Measurements from ENCODE around the gene ZNF782.
A peak's percentile ranks its signal among the peaks of the same experiment; 100 is the strongest.
"Not testable (repeated sequence)": the region's sequence is repeated elsewhere in the genome, so short reads cannot be mapped to it uniquely, and the experiment has no call there.

The ZNF782 gene

GRCh38 chr9:96853781-96854650 lies at the start of gene ZNF782:
Gene ZNF782 (minus strand): TSS chr9:96854514. CDS start chr9:96851961, 2,553 bp downstream.
- DNase-seq, result peak; percentile 84 to 94

DNA sequence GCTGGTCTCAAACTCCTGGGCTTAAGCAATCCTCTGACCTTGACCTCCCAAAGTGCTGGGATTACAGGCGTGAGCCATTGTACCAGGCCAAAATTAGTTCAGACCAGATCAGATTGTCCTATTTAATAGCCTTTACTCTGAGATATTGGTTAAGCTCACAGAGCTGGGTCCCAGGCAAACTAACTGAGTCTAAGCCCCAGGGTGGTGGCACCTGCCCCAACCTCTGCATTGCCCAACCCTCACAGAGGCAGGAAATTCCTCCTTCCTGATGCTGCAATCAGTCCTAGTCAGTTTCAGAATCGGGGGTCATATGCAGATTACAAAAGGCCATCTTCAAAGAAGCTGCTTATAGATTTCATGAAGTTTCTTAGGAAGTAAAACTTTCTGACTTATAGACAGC lies 45.7 kb upstream of the ZNF782 start:
- not testable (repeated sequence) for DNase-seq

DNA sequence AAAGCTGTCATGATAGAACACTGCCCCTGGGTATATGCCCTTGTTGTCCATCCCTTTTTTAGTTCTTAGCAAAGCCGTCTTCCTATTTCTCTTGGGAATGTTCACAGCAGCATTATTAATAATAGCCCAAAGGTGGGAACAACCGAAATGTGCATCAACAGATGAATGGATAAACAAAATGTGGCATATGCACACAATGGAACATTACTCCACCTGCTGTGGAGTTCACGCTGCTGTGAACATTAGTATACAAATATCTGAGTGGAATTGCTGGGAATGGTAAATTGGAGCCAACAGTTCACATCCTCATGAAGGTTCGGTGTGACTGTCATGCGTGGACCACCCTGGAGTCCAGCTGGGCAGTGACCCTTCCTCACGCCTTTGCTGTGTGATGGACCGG lies 37.8 kb upstream of the ZNF782 start:
- no peak for DNase-seq

GRCh38 chr9:96888591-96888990 lies 34.3 kb upstream of the ZNF782 start:
- DNase-seq, result no peak

GRCh38 chr9:96885424-96885823 lies 31.1 kb upstream of the ZNF782 start:
- no peak for DNase-seq

DNA sequence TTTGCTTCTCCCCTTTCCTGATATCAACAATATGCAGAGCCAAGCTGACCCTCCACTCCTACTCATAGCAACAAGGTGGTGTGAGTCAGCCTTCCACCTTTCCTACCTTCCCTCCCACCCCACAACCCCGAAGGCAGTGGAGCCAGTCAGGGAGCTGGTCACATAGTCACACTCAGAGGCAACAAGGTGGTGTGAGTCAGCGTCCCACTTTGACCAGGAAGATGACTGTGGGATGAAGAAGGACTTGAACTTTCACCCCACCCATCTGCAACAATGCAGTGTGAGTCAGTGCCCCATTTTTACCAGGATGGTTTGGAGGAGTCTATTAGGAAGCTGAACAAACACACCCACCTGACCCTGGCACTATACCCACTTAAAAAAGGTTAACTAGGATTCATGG lies 30.1 kb upstream of the ZNF782 start:
- no peak for DNase-seq

DNA sequence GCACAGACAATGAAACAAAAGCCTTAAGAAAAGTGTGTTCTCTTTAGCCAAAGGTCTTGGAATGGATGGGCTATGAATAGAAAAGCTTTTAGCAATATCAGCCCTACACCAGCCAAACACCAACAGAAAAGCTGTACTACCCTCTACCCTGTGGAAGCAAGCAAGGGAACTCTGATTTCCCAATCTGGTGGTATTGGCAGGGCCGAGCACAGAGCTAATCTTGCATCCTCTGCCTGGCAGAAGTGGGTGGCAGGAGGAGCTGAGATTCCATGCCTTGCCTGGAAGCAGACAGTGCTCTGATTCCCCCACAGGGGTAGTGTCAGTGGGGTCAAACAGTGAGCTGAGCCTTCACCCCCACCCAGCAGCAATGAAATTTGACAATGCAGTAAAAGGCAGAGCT lies 29.6 kb upstream of the ZNF782 start:
- no peak for DNase-seq

- no peak for DNase-seq
Observed at GRCh38 chr9:96877269-96877668, 23.0 kb upstream of the ZNF782 start.

DNA sequence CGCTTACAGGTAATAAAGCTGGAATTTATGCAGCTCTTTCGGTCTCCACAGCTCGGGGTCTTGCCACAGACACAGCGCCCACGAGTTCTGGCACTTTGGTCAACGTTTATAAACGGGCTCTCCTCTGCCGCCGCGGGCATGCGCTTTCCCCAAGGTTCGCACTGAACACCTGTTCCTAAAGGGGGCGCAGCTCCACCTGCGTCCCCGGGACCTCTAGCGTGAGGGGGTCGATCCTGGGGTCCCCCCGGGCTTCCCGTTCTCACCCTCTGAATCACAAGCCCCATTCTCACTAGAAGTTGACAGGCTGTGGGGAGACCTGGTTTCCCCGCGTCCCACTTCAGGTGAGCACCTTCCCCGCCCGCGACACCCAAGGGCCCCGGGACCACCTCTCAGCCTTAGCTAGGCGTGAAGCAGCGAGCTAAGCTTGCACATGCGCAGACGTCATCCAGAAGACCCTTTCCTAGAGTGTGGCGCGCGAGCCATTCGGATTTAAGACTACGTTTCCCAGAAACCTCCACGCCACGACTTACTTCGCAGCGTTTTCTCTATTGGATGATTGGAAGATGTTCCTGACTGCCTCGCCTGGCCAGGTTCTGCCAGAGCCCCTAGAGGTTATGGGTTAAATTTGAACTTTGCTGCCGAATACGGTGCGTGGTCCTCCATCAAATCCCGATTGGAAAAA lies 21.3 kb upstream of the ZNF782 start:
- DNase-seq, result peak; percentile 91 to 96

DNA sequence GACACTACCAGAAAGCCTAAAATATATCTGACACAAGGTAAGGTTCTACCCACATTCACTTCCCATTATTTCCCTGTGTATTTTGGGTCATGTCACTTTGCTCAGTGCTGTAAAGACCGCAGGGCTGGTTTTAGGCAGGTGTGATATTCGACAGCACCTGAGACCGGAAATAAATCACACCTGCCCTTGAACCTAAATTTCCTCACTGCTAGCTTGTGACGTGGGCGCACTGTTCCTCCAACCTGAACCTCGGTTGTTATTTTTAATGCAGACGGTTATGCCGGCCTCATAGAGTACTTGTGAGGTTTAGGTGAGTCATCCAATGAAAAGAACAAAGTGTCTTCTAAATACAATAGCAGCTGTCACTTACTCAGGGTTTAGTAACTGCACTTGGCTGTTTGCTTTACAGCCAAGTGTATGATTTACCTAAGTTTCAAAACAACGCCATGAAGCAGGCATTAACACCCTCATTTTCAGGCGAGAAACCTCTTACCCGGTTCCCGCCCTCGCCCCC lies 20.7 kb upstream of the ZNF782 start:
- peak in 1 of 2 experiments; percentile 31 for DNase-seq

DNA sequence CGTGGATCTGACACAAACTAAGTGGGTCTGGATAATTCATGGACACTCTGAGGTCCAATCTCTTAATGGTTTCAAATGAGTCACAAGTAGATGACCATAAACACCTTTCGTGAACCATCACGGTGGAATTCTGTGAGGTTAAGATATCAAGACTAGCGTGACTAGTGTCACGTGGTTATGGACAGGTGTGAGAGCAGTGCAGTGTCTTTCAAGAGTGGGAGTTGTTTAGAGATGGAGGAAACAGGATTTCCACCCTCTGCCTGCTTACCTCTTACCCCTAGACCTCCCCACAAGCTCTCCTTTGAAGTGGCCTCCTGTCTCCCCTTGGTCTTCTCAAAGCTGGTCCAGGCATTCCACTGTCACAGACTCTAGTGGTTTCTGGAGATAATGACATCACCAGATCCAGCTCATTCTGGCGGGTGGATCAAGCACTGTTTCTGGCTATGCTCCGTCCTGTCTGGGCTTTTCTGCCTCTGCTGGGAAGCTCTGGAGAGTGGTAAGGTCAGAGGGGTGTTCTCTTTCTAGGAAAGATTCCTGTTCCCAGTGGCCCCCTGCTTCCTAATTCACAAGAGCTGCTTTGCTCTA lies 20.0 kb upstream of the ZNF782 start:
- no peak for DNase-seq

DNA sequence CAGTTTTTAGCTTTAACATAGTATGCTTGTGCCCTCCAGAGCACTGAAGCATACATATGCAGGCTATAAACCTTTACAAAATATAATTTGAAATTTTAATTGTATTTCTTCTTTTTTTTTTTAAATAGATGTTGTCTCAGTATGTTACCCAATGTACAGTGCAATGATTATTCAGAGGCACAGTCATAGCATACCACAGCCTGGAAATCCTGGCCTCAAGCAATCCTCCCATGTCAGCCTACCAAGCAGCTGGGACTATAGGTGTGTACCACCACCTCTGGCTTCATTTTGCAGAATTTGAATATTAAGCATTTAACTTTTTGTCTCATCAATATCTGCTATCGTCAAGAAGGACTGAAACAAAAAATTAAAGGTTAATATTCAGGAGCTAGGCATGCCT lies 16.9 kb upstream of the ZNF782 start:
- DNase-seq, result no peak

- DNase-seq, result peak in 1 of 2 experiments; percentile 61
Observed at GRCh38 chr9:96868709-96869108, 14.4 kb upstream of the ZNF782 start.

- DNase-seq, result no peak
Observed at GRCh38 chr9:96867079-96867804, 12.9 kb upstream of the ZNF782 start.

- not testable (repeated sequence) for DNase-seq
Observed at GRCh38 chr9:96865240-96865639, 10.9 kb upstream of the ZNF782 start.

DNA sequence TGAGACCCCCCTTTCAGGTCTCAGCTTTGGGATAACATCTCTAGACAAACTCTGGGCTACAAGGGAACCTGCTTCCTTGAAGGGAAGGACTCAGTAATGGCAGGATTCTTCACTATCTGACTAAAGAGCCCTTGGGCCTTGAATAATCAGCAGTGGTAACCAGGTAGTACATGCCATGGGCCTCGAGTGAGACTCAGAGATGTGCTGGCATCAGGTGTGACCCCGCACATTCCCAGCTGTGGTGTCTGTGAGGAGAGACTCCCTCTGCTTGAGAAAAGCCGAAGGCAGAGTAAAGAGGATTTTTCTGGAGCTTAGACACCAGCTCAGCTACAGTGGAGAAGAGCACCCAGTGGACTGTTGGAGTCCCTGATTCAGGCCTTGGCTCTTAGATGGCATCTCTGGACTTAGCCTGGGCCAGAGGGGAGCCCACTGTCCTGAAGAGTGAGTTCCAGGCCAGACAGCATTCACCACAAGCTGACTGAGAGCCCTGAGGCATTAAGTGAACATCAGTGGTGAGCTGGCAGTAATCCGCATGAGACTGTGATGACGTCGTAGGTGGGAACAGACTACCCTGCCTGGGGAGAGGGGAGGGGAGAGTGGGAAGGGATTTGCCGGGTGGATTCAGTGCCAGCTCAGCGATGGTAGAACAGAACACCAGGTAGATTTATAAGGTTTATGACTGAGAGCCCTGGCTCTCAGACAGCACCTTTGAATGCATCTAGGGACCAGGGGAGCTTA lies 5.3 kb upstream of the ZNF782 start:
- DNase-seq, result no peak

DNA sequence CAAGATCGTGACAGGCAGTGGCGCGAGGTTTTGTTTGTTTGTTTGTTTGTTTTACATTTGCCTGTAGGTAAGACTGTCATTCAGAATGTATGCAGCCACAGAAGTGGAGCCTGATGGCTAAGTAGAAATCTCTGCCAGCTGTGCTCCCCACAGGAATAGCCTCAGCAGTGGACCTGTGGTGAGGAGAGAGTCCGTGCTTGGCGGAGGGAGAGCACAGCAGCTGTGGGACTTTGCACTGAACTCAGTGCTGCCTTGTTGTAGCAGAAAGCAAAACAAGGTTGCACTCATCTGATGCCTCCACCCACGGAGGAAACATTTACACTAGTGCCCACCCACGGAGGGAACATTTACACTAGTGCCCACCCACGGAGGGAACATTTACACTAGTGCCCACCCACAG lies 4.4 kb upstream of the ZNF782 start:
- no peak for DNase-seq

DNA sequence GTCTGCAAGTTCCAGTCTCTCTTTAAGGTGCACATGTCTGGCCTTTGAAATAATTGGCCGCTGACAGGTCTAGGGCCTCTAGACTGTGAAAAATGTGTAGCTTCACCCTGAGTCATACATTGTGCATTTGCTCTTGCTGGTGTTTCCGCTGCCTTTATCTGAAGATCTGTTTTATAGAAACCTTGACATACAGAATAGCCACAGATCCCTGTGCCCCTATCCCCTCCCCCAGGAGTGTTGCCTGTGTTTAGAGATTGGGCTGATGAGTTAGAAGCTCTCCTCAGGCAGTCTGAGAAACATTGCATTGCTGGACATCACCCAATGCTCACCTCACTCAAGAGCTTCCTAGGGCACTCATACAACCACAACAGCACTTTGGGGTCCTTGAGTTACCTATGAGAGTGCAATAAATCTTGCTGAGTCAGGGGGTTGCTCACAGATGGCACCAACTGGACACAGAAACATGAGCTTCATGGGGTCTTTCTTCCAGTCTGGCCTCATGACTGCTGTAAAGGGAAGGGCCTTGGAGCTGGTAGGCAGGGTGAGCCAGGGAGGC lies 3.8 kb upstream of the ZNF782 start:
- DNase-seq, result no peak

DNA sequence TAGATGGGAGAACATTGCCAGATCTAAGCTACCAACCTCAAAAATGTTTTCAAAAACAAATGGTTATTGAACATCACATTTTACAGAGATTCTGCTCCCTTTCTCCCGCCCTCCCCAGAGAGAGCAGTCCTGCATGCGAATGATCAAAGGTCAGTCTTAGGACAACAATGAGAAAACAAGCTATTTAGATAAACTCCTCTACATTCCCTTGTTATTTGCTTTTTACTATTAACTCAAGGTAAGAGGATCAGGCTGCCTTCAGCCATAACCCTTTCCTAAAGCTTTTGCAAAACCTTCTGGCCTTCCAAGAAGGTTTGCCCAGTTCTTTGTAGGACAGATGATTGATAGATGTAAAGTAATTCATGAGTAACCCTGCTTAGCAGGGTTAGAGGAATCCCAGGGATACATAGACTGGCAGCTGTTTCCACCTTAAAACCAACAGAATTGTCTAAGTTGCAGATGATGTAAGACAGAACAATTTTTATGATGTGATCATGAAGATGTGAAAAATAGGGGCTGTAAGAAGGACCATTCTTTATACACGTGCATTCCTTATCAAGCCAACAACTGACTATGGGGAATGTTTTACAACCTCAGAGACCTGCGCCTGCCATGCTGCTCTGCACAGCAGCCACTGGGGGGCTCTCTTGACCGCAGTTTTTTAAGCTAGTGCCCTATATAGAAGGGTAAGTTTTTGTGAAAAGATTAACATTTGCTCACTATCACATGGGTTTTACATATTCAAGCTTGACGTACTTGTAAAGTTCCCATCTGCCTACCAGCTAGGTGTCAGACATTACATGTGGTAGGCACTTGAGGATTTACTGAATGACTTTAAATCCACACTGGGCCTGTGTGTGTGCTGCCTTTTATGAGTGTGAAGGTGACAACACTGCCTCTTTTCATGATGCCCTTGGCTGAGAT lies 2.3 kb upstream of the ZNF782 start:
- DNase-seq, result peak in 1 of 2 experiments; percentile 72

GRCh38 chr9:96854651-96855273 lies 448 bp upstream of the ZNF782 start:
- DNase-seq, result no peak

All from NCI-H526 (cell line).